NCI-H774 (cell line): Measurements from ENCODE around the gene A2ML1.
A peak's percentile ranks its signal among the peaks of the same experiment; 100 is the strongest.
"Not testable (repeated sequence)": the region's sequence is repeated elsewhere in the genome, so short reads cannot be mapped to it uniquely, and the experiment has no call there.

ENCODE experiments used
- DNase-seq: peaks from one replicate; lab custom pipeline; 2025; lab: John Stamatoyannopoulos, UW

A2ML1 gene

DNA sequence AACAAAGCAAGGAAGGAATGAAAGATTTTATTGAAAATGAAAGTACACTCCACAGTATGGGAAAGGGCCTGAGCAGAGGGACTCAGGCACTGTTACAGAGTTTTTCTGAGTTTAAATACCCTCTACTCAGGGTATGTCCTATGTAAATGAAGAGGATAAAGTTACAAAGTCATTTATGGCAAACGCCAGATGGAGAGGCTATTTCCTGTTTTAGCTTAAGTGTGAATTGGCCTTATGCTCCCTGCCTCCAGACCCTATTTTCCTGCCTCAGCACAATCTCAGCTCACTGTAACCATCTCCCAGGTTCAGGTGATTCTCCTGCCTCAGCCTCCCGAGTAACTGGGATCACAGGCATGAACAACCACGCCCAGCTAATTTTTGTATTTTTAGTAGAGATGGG is 85.1 kb downstream of the A2ML1 start:
- no peak for DNase-seq

DNA sequence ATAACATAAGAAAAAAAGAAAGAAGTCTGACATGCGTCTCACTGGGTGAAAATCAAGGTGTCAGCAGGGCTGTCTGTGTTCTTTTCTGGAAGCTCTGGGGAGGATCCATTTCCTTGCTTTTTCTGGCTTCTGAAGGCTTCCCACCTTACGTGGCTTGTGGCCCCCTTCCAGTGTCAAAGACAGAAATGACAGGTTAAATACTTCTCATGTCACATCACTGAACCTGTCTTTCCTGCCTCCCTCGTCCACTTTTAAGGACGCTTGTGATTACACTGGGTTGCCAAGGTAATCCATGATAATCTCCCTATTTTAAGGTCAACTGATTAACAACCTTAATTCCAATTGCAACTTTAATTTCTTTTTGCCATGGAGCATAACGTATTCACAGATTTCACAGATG is 87.3 kb downstream of the A2ML1 start:
- no peak for DNase-seq

DNA sequence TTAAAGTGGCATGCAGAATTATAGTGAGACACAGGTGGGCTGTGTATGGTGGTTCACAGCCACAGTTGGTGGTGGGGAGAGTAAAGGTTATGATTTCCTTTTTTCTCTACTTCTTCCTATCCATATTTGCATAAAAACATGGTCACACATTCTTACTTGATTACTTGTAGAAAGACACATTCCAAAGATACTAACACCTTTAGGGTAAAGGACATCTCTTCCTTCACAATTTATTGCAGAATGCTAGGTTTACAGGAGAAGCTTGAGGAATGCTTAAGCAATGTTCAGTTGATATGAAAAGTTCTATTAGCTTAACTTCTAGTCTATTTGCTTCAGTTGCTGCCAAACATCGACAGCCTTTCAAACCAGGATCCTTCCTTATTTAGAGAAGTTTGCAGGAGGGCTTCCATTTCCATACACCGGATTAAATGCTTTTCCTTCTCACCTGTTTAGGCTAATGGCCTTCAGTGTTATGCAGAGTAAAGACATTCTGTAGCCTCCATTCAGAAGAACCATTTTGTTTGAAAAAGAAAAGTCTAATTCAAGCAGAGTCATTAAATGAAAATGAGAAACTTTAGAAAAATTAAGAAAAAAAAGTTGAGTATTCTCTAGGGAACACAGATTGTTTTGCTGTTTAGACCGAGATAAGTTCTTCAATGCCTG is 89.3 kb downstream of the A2ML1 start:
- no peak for DNase-seq

DNA sequence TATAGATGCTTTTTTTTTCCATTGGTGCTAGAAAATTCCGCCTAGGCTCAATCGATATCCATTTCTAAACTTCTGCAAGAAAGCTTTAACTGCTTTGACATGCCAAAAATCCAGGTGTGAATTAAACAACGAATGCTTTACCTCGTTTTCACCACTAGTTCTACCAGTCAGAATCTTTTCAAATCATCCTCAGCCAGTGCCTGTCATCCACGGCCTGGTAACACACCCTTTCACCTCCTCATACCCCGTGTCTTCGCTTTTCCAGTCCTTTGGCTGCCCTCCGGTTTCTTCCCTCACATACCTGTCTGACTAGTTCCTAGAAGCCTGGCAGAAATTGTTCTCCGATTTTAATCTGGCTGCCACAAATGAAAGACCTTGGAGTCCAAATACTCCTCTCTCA is 90.5 kb downstream of the A2ML1 start:
- peak; percentile 13 for DNase-seq

DNA sequence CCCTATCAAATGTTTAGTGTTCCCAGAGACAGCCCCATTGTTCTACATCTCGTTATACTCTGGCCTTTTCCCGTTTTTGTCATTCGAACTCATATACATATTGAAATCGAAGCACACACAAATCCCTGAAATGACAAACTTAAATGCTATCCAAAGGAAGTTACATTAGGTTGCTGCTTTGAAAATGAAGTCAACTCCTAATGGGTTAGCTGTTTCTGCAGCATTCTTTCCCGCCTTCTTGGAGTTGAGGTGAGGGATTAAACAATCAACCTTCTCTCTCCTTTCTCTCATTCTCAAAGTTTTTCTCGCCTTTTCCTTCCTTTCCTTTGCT is 91.2 kb downstream of the A2ML1 start:
- DNase-seq, result no peak

DNA sequence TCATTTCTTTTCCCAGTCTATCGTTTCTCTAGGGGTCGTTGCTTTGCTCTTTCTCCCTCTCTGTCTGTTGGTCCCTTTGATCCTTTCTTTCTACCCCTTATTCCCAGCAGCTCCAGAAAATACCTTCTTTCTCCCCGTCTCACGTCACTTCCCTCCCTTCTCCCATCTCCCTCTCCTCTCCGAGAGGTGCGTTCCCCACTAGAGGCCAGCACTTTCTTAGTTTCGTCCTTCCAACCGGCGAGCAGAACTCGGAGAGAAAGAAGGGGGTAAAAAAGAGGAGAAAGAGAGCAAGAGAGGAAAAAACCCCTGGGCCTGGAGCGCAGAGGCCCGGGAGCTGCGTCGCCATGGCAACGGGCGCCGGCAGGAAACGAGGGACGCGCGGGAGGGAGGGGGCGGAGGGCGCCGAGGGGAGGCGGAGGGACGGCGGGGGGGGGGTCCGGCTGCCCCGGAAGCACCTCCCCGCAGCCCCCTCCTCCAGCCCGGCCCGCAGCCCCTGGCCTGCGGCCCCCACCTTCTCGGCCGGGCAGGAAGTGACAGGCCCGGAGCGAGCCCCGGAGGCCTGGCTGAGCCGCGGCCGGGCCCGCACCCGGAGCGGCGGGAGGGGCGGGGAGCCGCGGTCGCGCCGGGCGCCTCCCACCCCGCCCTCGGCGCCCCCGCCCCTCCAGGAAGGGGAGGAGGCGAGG is 91.8 kb downstream of the A2ML1 start, which contains the start of gene PHC1:
Gene PHC1, plus strand, starts transcription at position 477 of the 683 bp plus-strand sequence. CDS start 3,169 bp downstream, outside the sequence.
- peak; percentile 87 for DNase-seq

DNA sequence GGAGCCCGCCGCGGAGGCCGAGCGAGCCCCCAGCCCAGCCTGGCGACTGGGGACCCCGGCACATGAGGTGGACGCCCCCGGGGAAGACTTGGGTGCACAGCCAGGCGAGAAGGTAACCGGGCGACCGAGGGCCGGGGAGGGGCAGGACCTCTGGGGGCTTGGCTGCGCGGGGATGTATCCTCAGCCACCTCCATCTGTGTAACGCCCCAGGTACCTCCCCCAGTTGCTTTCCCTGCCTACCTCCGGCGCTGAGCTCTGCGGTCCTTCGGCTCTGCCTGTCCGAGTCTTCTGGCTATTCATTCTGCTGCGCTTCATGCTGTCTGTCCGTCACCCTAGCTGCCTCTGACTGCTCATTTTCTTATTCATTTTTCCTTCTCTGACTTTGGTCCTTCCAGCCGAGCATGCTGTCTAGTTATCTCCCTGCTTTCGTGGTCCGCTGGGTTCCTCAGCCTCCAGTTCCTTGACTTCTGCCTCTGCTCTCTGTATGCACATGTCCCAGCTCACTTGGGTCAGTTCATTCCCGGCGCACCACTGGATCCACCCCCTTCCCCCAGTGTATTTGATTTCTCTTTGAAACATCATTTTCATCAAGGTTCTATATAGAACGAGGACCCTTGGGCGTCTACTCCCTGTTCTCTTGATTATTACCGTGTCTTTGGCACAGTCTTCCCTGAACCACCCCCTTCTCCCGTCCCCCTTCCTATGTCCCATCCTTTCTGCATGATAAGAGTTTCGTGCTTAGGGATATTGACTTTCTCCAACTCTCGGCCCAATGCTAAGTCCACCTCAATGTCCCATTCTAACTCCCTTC is 92.5 kb downstream of the A2ML1 start:
- peak; percentile 57 for DNase-seq

DNA sequence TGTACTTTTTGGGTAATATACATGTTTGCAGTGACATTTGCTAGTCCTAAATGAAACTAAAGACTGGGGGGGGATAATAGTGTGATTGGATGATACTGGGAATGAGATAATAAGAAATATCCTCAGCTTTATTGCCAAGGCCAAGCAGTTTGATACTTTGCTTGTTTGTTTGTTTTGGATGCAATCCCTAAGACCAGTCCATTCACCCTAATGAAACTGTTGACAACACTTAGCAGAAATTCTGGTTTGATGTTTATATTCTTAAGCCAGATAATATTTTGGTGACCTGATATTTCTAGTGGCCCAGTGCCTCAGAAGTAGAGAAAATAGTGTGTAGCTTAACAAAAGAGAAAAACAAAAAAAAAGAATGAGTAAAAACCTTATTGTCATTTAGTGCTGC is 93.7 kb downstream of the A2ML1 start:
- DNase-seq, result no peak

DNA sequence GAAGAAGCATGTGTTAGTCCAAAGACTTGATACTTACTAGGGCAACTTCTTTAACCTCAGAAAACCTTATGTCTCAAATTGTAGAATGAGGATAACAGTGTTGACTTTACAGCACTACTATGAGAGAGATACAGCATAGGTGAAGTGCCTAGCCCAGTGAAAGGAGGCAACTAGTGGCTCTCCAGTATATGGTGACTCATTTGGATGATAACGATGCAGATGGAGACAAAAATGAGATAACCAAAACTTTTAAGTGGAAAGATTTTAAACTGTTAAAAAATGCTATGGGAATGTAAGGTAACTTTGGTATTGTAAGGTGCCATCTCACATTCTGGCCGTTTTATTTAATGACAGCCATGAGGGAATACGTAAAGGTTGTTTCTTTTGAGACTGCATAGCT is 94.6 kb downstream of the A2ML1 start:
- no peak for DNase-seq

DNA sequence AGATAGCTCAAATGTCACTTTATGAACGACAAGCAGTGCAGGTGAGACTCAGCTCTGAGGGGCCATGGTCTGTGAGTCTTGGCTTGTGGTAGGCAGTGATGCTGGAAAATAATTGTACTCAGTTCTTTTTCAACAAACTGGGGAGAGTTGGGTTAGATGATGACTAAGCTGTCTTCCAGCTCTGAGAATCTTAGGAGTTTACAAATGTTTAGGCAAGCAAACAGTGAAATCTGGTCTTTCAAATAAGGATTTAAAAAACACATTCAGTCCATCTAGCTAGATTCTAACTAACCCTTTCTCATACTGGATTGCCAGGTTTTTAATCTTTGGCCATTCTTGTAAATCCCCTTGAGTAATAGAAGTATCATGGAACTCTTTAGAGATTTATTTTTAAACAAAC is 95.3 kb downstream of the A2ML1 start:
- no peak for DNase-seq

DNA sequence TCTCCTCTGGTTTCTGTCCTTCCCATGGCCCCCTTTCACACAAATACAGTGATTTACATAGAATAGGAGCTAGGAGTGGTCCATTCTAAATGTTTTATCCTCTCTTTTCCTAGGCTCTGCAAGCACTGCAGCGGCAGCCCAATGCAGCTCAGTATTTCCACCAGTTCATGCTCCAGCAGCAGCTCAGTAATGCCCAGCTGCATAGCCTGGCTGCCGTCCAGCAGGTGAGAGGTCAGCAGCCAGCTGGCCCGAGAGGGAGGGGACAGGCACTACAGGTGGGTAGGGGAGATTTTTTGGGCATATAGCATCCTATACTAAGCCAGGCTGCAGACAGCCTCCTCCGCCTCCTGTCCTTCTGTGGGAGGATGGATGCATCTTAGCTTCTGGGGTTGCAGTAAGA is 97.2 kb downstream of the A2ML1 start:
- DNase-seq, result not testable (repeated sequence)

DNA sequence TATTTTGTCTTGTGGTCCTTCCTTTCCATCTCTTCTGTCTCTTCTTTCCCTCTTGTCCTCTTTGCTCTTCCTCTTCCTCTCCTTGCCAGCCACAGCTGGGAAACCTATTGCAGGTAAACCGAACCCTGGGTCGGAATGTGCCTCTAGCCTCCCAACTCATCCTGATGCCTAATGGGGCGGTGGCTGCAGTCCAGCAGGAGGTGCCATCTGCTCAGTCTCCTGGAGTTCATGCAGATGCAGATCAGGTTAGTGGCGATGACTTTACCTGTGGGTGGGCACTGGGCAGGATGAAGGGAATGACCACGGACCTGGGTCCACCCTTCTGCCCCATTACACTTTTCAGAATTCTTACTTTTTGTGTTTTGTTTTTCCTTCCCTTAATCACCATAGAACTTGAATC is 100.1 kb downstream of the A2ML1 start:
- no peak for DNase-seq
